ENCODE results near the gene GTPBP8. TPM values are rescaled to one million over a fixed set of nuclear protein-coding genes. Genes with fewer than 3 reads are reported as not detected.

Gene GTPBP8
- total and polyA plus RNA-seq, 2 of the 8 experiments (the other 6 are each of a cell fraction or from before 2014, with no cell fraction given): 25.8 to 27.6 TPM

DNA sequence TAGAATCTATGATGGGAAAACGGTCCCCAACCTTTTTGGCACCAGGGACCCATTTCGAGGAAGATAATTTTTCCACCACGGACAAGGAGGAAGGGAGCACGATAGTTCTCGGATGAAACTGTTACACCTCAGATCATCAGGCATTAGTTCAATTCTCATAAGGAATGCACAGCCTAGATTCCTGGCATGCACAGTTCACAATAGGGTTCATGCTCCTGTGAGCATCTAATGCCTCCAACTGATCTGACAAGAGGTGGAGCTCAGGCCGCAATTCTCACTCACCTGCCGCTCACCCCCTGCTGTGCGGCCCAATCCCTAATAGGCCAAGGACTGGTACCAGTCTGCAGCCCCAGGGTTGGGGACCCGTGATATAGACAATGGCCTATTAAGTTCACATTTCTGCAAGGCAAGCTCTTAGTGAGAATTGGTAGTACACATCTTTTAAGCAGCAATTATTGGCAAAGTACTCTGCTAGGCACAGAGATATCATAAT lies 42.4 kb upstream of the GTPBP8 start:
- POLR2A ChIA-PET (ENCODE audit: partially characterized antibody): no interaction called here
- WGBS, 2 experiments (ENCODE audit: extremely low coverage in 1 of 2, insufficient coverage in 1 of 2, insufficient read length in 1 of 2, insufficient replicate concordance in 2 of 2, low coverage in 1 of 2, low lambda C conversion rate in 2 of 2, missing lambda C conversion rate in 1 of 2): 81% methylated on average over 9 of the region's 9 CpGs; no CpG with 5 or more reads in 1 of the 2 experiments
- CTCF ChIA-PET (ENCODE audit: partially characterized antibody): interaction anchor here (0.9 to 1.9 kb wide), 4 partner anchors 24 to 306 kb away, joined by 3 to 7 read pairs (median 3); no protein-coding TSS in a partner anchor
- TF ChIP-seq SP4 (IDR thresholded peaks at IDR 0.05; ENCODE audit: low read length) (no peak), ZNF274 (IDR thresholded peaks at IDR 0.05; ENCODE audit: borderline replicate concordance, extremely low read depth, low read length) (no peak), KDM1A (IDR thresholded peaks at IDR 0.05; ENCODE audit: borderline replicate concordance, low read length) (no peak), RNF2 (IDR thresholded peaks at IDR 0.05; ENCODE audit: borderline replicate concordance, low read depth, low read length, missing control alignments, poor library complexity, severe bottlenecking) (no peak), PHF8 (conservative IDR thresholded peaks at IDR 0.05; ENCODE audit: low read depth, low read length) (no peak), EGR1 (IDR thresholded peaks at IDR 0.05; ENCODE audit: borderline replicate concordance, low read depth, low read length) (no peak), RXRA (IDR thresholded peaks at IDR 0.05; ENCODE audit: insufficient read depth, low read depth, low read length) (no peak), FOSL1 (IDR thresholded peaks at IDR 0.05; ENCODE audit: insufficient read depth, low read depth, low read length) (no peak)
- TF ChIP-seq, protein P1, sequence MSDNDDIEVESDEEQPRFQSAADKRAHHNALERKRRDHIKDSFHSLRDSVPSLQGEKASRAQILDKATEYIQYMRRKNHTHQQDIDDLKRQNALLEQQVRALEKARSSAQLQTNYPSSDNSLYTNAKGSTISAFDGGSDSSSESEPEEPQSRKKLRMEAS (IDR thresholded peaks at IDR 0.05): no peak
- TF ChIP-seq, protein P2, sequence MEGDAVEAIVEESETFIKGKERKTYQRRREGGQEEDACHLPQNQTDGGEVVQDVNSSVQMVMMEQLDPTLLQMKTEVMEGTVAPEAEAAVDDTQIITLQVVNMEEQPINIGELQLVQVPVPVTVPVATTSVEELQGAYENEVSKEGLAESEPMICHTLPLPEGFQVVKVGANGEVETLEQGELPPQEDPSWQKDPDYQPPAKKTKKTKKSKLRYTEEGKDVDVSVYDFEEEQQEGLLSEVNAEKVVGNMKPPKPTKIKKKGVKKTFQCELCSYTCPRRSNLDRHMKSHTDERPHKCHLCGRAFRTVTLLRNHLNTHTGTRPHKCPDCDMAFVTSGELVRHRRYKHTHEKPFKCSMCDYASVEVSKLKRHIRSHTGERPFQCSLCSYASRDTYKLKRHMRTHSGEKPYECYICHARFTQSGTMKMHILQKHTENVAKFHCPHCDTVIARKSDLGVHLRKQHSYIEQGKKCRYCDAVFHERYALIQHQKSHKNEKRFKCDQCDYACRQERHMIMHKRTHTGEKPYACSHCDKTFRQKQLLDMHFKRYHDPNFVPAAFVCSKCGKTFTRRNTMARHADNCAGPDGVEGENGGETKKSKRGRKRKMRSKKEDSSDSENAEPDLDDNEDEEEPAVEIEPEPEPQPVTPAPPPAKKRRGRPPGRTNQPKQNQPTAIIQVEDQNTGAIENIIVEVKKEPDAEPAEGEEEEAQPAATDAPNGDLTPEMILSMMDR (IDR thresholded peaks at IDR 0.05; ENCODE audit: control extremely low read depth in 1 of 3, insufficient read depth in 1 of 3, low read depth in 1 of 3, low read length in 3 of 3): no peak

More for the DNA sequence above, 42.4 kb upstream of the GTPBP8 start:
- no peaks in the 10 kb centered on the region for H4K20me1 ChIP-seq (replicated peaks in 1 of 2; ENCODE audit: control insufficient read depth in 1 of 2, insufficient read depth in 2 of 2, low read length in 2 of 2)
- no peak for FAIRE-seq
- no peak overlapping the region for H2AFZ ChIP-seq (ENCODE audit: low read length)
- no peaks in the 10 kb centered on the region for H3K79me2 ChIP-seq (ENCODE audit: control insufficient read depth in 1 of 2, insufficient read depth in 2 of 2, low read length in 2 of 2)
- H3K9ac ChIP-seq (replicated peaks in 1 of 4; ENCODE audit: extremely low read depth in 1 of 4, low read depth in 3 of 4, low read length in 3 of 4): no peak overlapping the region
- H4K8ac ChIP-seq (ENCODE audit: extremely low read depth, insufficient read depth, low read length): no peak overlapping the region
- no peak overlapping the region for H3K4me2 ChIP-seq (ENCODE audit: insufficient read depth in 1 of 2, low read depth in 2 of 2, low read length in 2 of 2)
- H3K36me3 ChIP-seq (ENCODE audit: control insufficient read depth in 2 of 4, insufficient read depth in 4 of 4, low read length in 3 of 4): no peaks in the 10 kb centered on the region
- H2AK5ac ChIP-seq (ENCODE audit: low read depth, low read length): no peak overlapping the region
- H3K4ac ChIP-seq (replicated peaks; ENCODE audit: insufficient read length, low read depth, low read length): no peak overlapping the region
- H3K14ac ChIP-seq (ENCODE audit: insufficient read length): no peak overlapping the region
- H2BK15ac ChIP-seq (ENCODE audit: low read length): no peak overlapping the region
- no peak overlapping the region for H2BK120ac ChIP-seq (replicated peaks; ENCODE audit: low read depth, low read length)
- H3K18ac ChIP-seq (ENCODE audit: extremely low read depth, low read length): no peak overlapping the region
- H4K91ac ChIP-seq (replicated peaks; ENCODE audit: insufficient read length, low read length): no peak overlapping the region
- H3K27me3 ChIP-seq (replicated peaks in 1 of 4; ENCODE audit: control insufficient read depth in 3 of 4, extremely low read depth in 1 of 4, insufficient read depth in 3 of 4, low read length in 3 of 4): no peaks in the 10 kb centered on the region
- no peak overlapping the region for H2BK20ac ChIP-seq (ENCODE audit: low read length)
- H2BK12ac ChIP-seq (ENCODE audit: low read depth, low read length): no peak overlapping the region
- no peak overlapping the region for H3K4me3 ChIP-seq (ENCODE audit: extremely low read depth in 1 of 4, insufficient read depth in 2 of 4, low read depth in 3 of 4, low read length in 4 of 4)
- H3K27ac ChIP-seq (ENCODE audit: low read depth, low read length): no peak overlapping the region
- no peak overlapping the region for H2BK5ac ChIP-seq (ENCODE audit: low read depth, low read length)
- no peak overlapping the region for H3K23ac ChIP-seq (ENCODE audit: insufficient read length)
- DNase-seq (ENCODE audit: low read depth in 1 of 2, low spot score in 2 of 2): peak in 1 of 2 experiments; percentile 49
- H3K23me2 ChIP-seq (ENCODE audit: low read depth, low read length): no peaks in the 10 kb centered on the region
- H4K5ac ChIP-seq (ENCODE audit: insufficient read length, low read depth, low read length): no peak overlapping the region
- H3K4me1 ChIP-seq (replicated peaks in 1 of 4; ENCODE audit: control insufficient read depth in 3 of 4, insufficient read depth in 4 of 4, low read length in 3 of 4): peaks cover 0 to 3% (median 0%) of the 10 kb centered on the region in 4 experiments; a peak in 1 of 7 replicates
- H3K79me1 ChIP-seq (ENCODE audit: low read depth, low read length): no peaks in the 10 kb centered on the region
- H3K56ac ChIP-seq (replicated peaks; ENCODE audit: insufficient read length, low read depth, low read length): no peak overlapping the region
- peaks cover 0 to 4% of the 10 kb centered on the region in 2 experiments; a peak in 1 of 4 replicates for H3K9me3 ChIP-seq (ENCODE audit: insufficient read depth in 2 of 2, low read depth in 1 of 2, low read length in 1 of 2)
